Measurements from ENCODE around the gene DPAGT1.
A peak's percentile ranks its signal among the peaks of the same experiment; 100 is the strongest.

DPAGT1 gene

DNA sequence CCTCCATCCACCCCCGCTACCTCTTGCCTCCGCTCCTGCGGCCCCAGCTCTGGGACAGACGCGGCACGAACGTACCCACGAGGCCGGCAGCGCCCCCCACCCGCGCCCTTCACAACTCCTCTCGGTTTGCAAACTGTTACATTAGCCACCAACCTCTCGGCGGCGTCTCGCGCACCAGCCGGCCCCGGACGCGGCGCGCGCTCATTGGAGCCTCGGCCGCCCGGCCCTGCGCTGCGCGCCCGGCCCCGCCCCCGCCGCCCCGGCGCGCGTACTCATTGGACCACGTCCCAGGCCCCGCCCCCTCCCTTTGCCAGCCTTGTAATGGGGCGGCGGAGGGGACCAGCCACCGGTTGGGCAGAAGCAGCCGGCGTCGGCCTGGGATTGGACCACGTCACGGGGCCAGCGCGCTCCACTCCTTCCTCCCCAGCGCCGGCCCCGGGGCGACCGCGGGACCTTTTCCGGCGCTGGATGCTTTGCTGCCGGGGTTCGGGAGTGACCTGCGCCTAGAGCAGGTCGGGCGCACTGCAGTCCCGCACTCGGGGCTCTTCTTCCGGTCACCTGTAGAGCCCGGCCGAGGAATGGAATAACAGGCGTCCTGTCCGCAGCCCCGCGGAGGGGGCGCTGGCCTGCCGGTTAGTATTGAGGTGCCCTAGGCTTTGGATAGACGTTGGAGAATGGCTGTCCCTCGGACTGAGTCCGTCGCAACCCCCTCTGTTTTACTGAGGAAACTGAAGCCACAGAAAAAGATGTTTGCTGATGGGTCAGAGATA, 44.5 kb downstream of the DPAGT1 start, which contains the start of gene HYOU1:
TSS of gene HYOU1 (minus strand) at position 206 of the 770 bp plus-strand sequence. CDS start 1,045 bp downstream, outside the sequence.
- DNase-seq (ENCODE audit: low spot score) = peak; percentile 96

DNA sequence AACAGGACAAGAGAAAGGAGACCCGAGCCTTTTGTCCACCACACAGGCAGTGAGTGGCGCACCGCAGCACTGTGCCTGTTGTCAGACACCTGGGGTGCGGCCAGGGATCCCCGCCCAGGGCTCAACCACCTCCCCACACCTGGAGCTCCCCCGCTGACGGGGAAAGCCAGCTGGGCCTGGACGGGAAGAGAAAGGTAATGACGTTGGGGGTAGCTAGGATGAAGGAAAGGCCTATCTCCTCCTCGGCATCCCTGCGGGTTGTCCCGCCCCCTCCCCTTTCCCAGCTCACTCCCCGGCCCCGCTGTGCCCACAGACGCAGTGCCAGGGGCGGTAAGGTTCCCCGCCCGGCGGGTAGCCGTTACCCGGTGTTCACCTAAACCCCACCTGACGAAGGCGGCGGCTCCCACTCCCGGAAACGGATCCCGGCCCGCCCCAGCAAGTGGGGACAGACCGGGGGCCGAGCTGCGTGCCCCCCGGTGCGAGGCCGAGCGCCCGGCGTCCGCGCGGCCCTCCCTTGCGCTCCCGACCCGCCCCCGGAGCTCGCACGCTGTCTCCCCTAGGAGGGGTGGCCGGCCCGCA, 45.1 kb downstream of the DPAGT1 start:
- peak; percentile 48 for DNase-seq (ENCODE audit: low spot score)

DNA sequence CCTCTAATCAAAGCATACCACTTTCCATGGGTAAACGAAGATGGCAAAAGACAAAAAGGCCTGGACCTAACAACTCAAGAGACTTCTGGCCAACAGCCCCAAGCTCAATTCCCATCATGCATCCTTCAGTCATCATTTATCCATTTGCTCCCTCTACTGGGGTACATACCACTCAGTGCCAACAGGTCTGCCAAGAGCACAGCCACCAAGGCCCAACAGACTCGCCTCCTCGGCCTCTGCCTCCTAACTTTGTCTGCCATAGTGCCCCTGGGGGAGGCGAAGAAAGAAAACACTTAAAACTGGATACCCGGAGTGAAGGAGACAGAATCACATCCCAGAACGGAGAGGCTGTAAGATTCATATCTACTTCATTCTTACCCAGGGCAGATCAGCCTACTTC, 45.8 kb downstream of the DPAGT1 start:
- DNase-seq (ENCODE audit: low spot score) = no peak

DNA sequence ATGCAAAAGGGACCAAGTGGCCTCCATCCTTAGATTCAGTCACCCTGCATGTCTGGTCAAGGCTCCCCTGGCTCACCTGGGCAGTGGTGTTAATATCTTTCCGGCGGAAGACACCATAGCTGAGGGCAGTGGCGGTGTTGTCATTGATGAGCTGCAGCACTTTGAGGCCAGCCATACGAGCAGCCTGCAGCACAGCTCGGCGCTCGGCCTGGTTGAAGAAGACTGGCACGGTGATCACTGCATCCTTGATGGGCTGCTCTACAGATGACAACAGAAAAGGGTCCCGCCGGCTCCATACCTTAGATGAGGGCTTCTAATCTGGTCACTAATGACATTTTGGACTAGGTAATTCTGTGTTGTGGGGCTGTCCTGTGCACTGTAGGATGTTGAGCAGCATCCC, 47.2 kb downstream of the DPAGT1 start:
- DNase-seq (ENCODE audit: low spot score) = no peak

DNA sequence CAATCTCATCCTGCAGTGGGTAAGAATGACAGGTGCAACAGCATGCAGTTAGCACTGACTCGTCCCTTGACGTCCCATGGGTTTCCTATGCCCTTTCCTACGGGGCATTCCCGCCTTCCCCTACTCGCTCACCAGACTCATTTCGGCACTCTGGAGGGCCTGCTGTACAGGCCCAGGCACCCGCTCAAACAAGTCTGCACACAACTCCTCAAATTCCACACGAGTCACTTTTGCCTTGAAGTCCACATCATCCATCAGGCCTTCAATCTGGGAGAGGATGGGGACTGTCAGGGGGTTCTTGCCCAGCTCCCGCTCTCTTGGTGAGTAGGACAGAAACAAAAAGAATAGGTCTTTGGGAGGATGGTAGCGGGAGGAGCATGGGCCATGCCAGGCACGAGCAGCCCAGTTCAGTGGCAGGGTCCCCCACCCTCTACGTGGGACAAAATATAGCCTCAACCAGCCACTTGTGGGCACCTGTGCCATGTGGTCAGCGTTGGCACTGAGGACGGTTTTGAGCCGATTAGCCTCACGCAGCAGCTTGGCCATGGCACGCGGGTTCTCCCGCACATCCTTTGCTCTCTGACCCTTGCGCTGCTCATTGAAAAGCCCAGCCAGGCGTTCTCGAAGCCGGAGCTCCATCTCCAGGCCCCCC, 49.4 kb downstream of the DPAGT1 start:
- no peak for DNase-seq (ENCODE audit: low spot score)

DNA sequence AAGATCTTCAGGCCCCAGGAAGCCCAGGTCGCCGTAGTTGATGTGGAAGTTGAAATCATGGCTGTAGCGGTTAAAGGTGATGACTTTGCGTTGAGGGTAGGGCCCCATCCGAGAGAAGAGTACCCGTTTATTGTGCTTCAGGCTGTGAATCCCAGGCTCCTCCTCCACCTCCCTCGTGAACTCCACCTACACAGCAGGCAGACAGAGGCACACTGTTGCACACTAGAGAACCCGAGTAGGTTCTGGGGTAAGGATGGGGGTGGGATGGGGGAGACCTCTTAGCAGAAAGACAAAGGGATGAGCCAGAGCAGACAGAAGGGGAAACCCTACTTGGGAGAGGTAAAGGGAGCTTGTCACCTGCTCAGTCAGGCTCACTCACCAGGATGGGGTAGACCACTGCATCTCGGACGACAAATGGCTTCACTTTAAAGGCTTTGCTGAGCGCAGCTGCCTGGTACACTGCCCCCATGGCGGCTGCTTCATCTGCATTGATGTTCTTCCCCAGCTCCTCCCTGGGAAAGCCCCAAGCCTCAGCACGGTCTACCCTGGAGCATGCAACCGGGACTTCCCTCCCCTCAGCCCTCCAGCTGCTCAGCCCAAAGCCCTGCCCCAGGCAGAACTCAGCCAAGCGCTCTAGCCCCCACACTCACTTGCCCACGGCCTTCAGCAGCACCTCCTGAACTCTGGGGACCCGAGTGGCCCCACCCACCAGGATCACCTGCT, 50.1 kb downstream of the DPAGT1 start:
- DNase-seq (ENCODE audit: low spot score) = no peak

DNA sequence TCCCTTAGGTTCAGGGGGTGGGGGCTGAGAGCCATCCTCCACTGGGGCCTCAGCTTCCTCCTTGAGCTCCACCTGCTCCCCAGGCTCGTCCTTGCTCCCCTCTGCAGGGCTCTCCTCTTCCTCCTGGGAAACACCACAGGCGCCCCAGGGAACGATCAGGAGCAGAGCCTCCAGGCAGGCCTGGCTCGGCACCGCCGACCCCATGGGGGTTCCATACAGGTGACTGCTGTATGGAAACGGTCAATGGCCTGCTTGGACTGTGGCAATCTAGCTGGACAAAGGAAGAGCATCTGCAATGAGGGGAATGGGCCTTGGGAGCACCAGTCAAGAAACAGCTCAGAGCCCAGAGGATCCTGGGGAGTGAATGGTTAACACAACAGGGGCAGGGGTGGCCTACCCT, 52.6 kb downstream of the DPAGT1 start:
- DNase-seq (ENCODE audit: low spot score) = no peak

DNA sequence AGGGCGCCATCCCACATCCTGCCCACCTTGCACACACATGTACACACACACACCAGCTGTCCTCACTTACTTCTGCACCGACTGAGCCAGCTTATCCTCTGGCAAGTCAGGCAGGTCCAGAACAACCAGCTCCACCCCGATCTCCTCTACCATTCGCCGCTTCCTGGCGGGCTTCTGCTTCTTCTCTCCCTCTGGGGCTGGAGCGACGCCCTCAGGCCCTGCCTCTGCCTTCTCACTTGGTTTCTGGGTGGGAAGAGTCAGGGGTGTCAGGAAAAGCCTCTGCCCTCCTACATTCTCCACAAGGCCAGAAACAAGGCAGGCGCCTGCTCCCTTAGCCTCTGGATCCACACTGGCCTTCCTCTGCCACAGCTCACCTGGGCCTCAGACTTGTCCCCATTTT, 53.0 kb downstream of the DPAGT1 start:
- no peak for DNase-seq (ENCODE audit: low spot score)

DNA sequence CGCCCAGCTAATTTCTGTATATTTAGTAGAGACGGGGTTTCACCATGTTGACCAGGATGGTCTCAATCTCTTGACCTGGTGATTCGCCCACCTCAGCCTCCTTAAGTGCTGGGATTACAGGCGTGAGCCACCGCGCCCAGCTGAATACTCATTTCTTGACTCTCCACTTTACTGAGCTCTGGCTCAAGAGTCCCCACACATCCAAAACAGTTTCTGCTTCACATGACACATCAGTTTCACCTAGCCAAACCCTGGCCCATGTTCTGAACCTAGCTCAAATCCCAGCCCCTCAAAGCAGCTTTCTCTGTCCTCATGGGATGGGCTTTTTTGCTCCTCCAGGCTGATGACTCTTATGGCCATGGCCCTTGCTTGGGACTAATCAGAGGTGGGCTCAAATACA, 54.4 kb downstream of the DPAGT1 start:
- DNase-seq (ENCODE audit: low spot score) = no peak

Data from HuH-7.5 (cell line).